ENCODE data around the gene ADAR. TPM values are rescaled to one million over a fixed set of nuclear protein-coding genes. Genes with fewer than 3 reads are reported as not detected.

Gene ADAR
- polyA plus RNA-seq, 1 donor (not counting 4 experiments of a cell fraction or from before 2014, with no cell fraction given): 148 TPM

- H3K79me2 ChIP-seq (ENCODE audit: control insufficient read depth, insufficient read depth, low read length): peaks cover 61% of the 10 kb centered on the region
- no peak overlapping the region for H3K27ac ChIP-seq (ENCODE audit: control insufficient read depth, insufficient read depth, low read length)
- FAIRE-seq (no peak), DNase-seq (ENCODE audit: low read depth, low spot score) (no peak)
- no peak overlapping the region for H3K4me2 ChIP-seq (ENCODE audit: control insufficient read depth, extremely low read depth, insufficient read depth, low read depth, low read length)
- H2AFZ ChIP-seq (ENCODE audit: control insufficient read depth, low read length): no peak overlapping the region
- H3K4me3 ChIP-seq (ENCODE audit: control insufficient read depth in 2 of 3, extremely low read depth in 1 of 3, insufficient read depth in 2 of 3, low read depth in 1 of 3, low read length in 3 of 3): no peak overlapping the region
- H3K9ac ChIP-seq (ENCODE audit: control insufficient read depth, extremely low read depth, insufficient read depth, low read length): no peak overlapping the region
- no peaks in the 10 kb centered on the region for H3K27me3 ChIP-seq (ENCODE audit: control insufficient read depth, extremely low read depth, insufficient read depth, low read length)
- peaks cover 45 to 52% of the 10 kb centered on the region in 2 experiments for H3K36me3 ChIP-seq (ENCODE audit: control insufficient read depth in 2 of 2, extremely low read depth in 1 of 2, insufficient read depth in 2 of 2, low read length in 2 of 2)
- no peaks in the 10 kb centered on the region for H3K4me1 ChIP-seq (ENCODE audit: control insufficient read depth, extremely low read depth, insufficient read depth, low read length)
- dilution Hi-C loops (cut with MboI; ENCODE audit: extremely low pct_ligation_motif_present, low sequenced_read_pairs): no loop called here
- H3K9me1 ChIP-seq (ENCODE audit: control insufficient read depth, extremely low read depth, insufficient read depth, low read length): no peaks in the 10 kb centered on the region
- TF ChIP-seq CTCF (optimal IDR thresholded peaks at IDR 0.05 in 1 of 3, IDR thresholded peaks at IDR 0.05 in 1 of 3, conservative IDR thresholded peaks at IDR 0.05 in 1 of 3; ENCODE audit: extremely low read depth in 1 of 3, insufficient read depth in 2 of 3, low read length in 3 of 3): no peak
- TF ChIP-seq EZH2 (IDR thresholded peaks at IDR 0.05; ENCODE audit: low read length): no peak
- H3K9me3 ChIP-seq (ENCODE audit: control insufficient read depth, low read depth, low read length): no peaks in the 10 kb centered on the region
- peaks cover 10% of the 10 kb centered on the region for H4K20me1 ChIP-seq (ENCODE audit: control insufficient read depth, extremely low read depth, insufficient read depth, low read length)
These were observed 8.9 kb downstream of the ADAR start for GRCh38 chr1:154598871-154599635.

GRCh38 chr1:154595621-154596020 is 12.4 kb downstream of the ADAR start:
- Histone ChIP-seq H3K79me2 (ENCODE audit: control insufficient read depth, insufficient read depth, low read length) (peaks cover 28% of the 10 kb centered on the region), H3K4me2 (ENCODE audit: control insufficient read depth, extremely low read depth, insufficient read depth, low read depth, low read length) (no peak overlapping the region), H3K36me3 (ENCODE audit: control insufficient read depth in 2 of 2, extremely low read depth in 1 of 2, insufficient read depth in 2 of 2, low read length in 2 of 2) (peaks cover 42 to 56% of the 10 kb centered on the region in 2 experiments), H2AFZ (ENCODE audit: control insufficient read depth, low read length) (no peak overlapping the region), H3K9ac (ENCODE audit: control insufficient read depth, extremely low read depth, insufficient read depth, low read length) (no peak overlapping the region), H3K27me3 (ENCODE audit: control insufficient read depth, extremely low read depth, insufficient read depth, low read length) (no peaks in the 10 kb centered on the region), H3K4me1 (ENCODE audit: control insufficient read depth, extremely low read depth, insufficient read depth, low read length) (no peaks in the 10 kb centered on the region), H3K9me1 (ENCODE audit: control insufficient read depth, extremely low read depth, insufficient read depth, low read length) (no peaks in the 10 kb centered on the region), H3K27ac (ENCODE audit: control insufficient read depth, insufficient read depth, low read length) (no peak overlapping the region), H3K9me3 (ENCODE audit: control insufficient read depth, low read depth, low read length) (no peaks in the 10 kb centered on the region), H3K4me3 (ENCODE audit: control insufficient read depth in 2 of 3, extremely low read depth in 1 of 3, insufficient read depth in 2 of 3, low read depth in 1 of 3, low read length in 3 of 3) (no peak overlapping the region), H4K20me1 (ENCODE audit: control insufficient read depth, extremely low read depth, insufficient read depth, low read length) (peaks cover 3% of the 10 kb centered on the region)
- TF ChIP-seq CTCF (optimal IDR thresholded peaks at IDR 0.05 in 1 of 3, IDR thresholded peaks at IDR 0.05 in 1 of 3, conservative IDR thresholded peaks at IDR 0.05 in 1 of 3; ENCODE audit: extremely low read depth in 1 of 3, insufficient read depth in 2 of 3, low read length in 3 of 3): no peak
- no peak for TF ChIP-seq EZH2 (IDR thresholded peaks at IDR 0.05; ENCODE audit: low read length)
- FAIRE-seq: no peak
- no peak for DNase-seq (ENCODE audit: low read depth, low spot score)
- dilution Hi-C loops (cut with MboI; ENCODE audit: extremely low pct_ligation_motif_present, low sequenced_read_pairs): no loop called here
